HG03469 (cell line): ENCODE results near the gene PDZRN3.

ENCODE experiments used
- ATAC-seq: cut with Tn5 transposase; IDR thresholded peaks from one replicate; pipeline ENCODE4 v1.9.1; 2021; ENCODE audit warnings: mild to moderate bottlenecking, moderate library complexity, moderate number of reproducible peaks; ENCODE audit not compliant: unreplicated experiment

Gene PDZRN3

GRCh38 chr3:73623346-73623745 is 1.4 kb downstream of the PDZRN3 start:
- no peak for ATAC-seq

GRCh38 chr3:73622091-73622805 is 2.5 kb downstream of the PDZRN3 start:
- ATAC-seq: no peak

- no peak for ATAC-seq
These were observed 3.4 kb downstream of the PDZRN3 start for GRCh38 chr3:73621388-73621787.

GRCh38 chr3:73618461-73618860 is 6.3 kb downstream of the PDZRN3 start:
- ATAC-seq: no peak

- no peak for ATAC-seq
These were observed 8.7 kb downstream of the PDZRN3 start for GRCh38 chr3:73616056-73616455.

GRCh38 chr3:73614419-73614818 is 10.3 kb downstream of the PDZRN3 start:
- no peak for ATAC-seq

- no peak for ATAC-seq
These were observed 13.6 kb downstream of the PDZRN3 start for GRCh38 chr3:73611176-73611575.

GRCh38 chr3:73610493-73610892 is 14.2 kb downstream of the PDZRN3 start:
- no peak for ATAC-seq

GRCh38 chr3:73609655-73610054 is 15.1 kb downstream of the PDZRN3 start:
- no peak for ATAC-seq

- no peak for ATAC-seq
These were observed 15.5 kb downstream of the PDZRN3 start for GRCh38 chr3:73609315-73609641.

- ATAC-seq: no peak
These were observed 16.1 kb downstream of the PDZRN3 start for GRCh38 chr3:73608456-73609314.

GRCh38 chr3:73605861-73606260 is 18.9 kb downstream of the PDZRN3 start:
- no peak for ATAC-seq

GRCh38 chr3:73605412-73605811 is 19.3 kb downstream of the PDZRN3 start:
- ATAC-seq: no peak

- no peak for ATAC-seq
These were observed 20.3 kb downstream of the PDZRN3 start for GRCh38 chr3:73604451-73604850.

GRCh38 chr3:73603762-73604171 is 21.0 kb downstream of the PDZRN3 start:
- ATAC-seq: no peak

- no peak for ATAC-seq
These were observed 22.6 kb downstream of the PDZRN3 start for GRCh38 chr3:73602170-73602569.

- ATAC-seq: no peak
These were observed 23.3 kb downstream of the PDZRN3 start for GRCh38 chr3:73601481-73601880.

GRCh38 chr3:73601011-73601410 is 23.7 kb downstream of the PDZRN3 start:
- ATAC-seq: no peak

GRCh38 chr3:73600293-73600938 is 24.3 kb downstream of the PDZRN3 start:
- ATAC-seq: no peak

GRCh38 chr3:73599605-73600004 is 25.1 kb downstream of the PDZRN3 start:
- no peak for ATAC-seq

- no peak for ATAC-seq
These were observed 27.3 kb downstream of the PDZRN3 start for GRCh38 chr3:73597476-73597875.
